RWPE2 (cell line): ENCODE data around the gene CDK1.

Experiments used
- ATAC-seq: fragments of 200-7000 bp; cut with Tn5 transposase; 3 replicates; pipeline ENCODE4 v1.9.1; 2021; ENCODE audit warnings: low read depth
- DNase-seq: peaks from one replicate; pipeline ENCODE4 v3.0.0-alpha.2; 2020; ENCODE audit warnings: low spot score
- H3K27ac ChIP-seq: fragments of 450-650 bp; 2 replicates; pipeline ENCODE4 v1.5.1; 2017; ENCODE audit warnings: mild to moderate bottlenecking; ENCODE audit not compliant: poor library complexity, severe bottlenecking
- H3K27me3 ChIP-seq: fragments of 250-450 bp; sonication (Bioruptor Pico); 2 replicates; pipeline ENCODE4 v1.5.1; 2021; ENCODE audit warnings: mild to moderate bottlenecking, moderate library complexity; ENCODE audit not compliant: insufficient read depth, poor library complexity, severe bottlenecking
- H3K36me3 ChIP-seq: fragments of 250-450 bp; sonication (Bioruptor Pico); 2 replicates; pipeline ENCODE4 v1.5.1; 2020; ENCODE audit warnings: low read depth, mild to moderate bottlenecking, moderate library complexity
- H3K4me1 ChIP-seq: fragments of 250-450 bp; sonication (Bioruptor Pico); 2 replicates; pipeline ENCODE4 v1.5.1; 2021; ENCODE audit warnings: mild to moderate bottlenecking, moderate library complexity; ENCODE audit not compliant: insufficient read depth, poor library complexity, severe bottlenecking
- H3K4me3 ChIP-seq: fragments of 250-450 bp; sonication (Bioruptor Pico); 2 replicates; pipeline ENCODE4 v1.5.1; 2021; ENCODE audit warnings: mild to moderate bottlenecking, moderate library complexity; ENCODE audit not compliant: severe bottlenecking
- H3K9me3 ChIP-seq: fragments of 250-450 bp; sonication (Bioruptor Pico); 2 replicates; pipeline ENCODE4 v1.5.1; 2021; ENCODE audit warnings: mild to moderate bottlenecking, moderate library complexity; ENCODE audit not compliant: severe bottlenecking
- CTCF ChIP-seq: fragments of 450-650 bp; IDR thresholded peaks from one replicate; pipeline ENCODE4 v1.5.1; 2017; ENCODE audit warnings: mild to moderate bottlenecking, moderate library complexity; ENCODE audit not compliant: poor library complexity, severe bottlenecking

The CDK1 gene

GRCh38 chr10:60762554-60762953 lies 15.7 kb upstream of the CDK1 start:
- no peaks in the 10 kb centered on the region for H3K27me3 ChIP-seq
- peaks cover 25% of the 10 kb centered on the region for H3K4me1 ChIP-seq
- no peak overlapping the region for H3K27ac ChIP-seq
- DNase-seq, result no peak
- no peak for TF ChIP-seq CTCF
- H3K9me3 ChIP-seq, result no peaks in the 10 kb centered on the region
- no peak for ATAC-seq
- no peak overlapping the region for H3K4me3 ChIP-seq
- H3K36me3 ChIP-seq, result no peaks in the 10 kb centered on the region

GRCh38 chr10:60767424-60767823 lies 10.9 kb upstream of the CDK1 start:
- Histone ChIP-seq H3K4me1 (peaks cover 21% of the 10 kb centered on the region), H3K9me3 (no peaks in the 10 kb centered on the region), H3K27me3 (no peaks in the 10 kb centered on the region), H3K27ac (peak overlapping the region; percentile 75), H3K4me3 (no peak overlapping the region), H3K36me3 (no peaks in the 10 kb centered on the region)
- no peak for DNase-seq
- TF ChIP-seq CTCF, result no peak
- ATAC-seq, result peak; percentile 80

- ATAC-seq, result no peak
- no peak for TF ChIP-seq CTCF
- H3K9me3 ChIP-seq, result no peaks in the 10 kb centered on the region
- no peak for DNase-seq
- H3K36me3 ChIP-seq, result no peaks in the 10 kb centered on the region
- H3K27ac ChIP-seq, result no peak overlapping the region
- H3K4me1 ChIP-seq, result peaks cover 21% of the 10 kb centered on the region
- no peak overlapping the region for H3K4me3 ChIP-seq
- H3K27me3 ChIP-seq, result no peaks in the 10 kb centered on the region
Observed at GRCh38 chr10:60769406-60769805, 8.9 kb upstream of the CDK1 start.

- Histone ChIP-seq H3K27me3 (no peaks in the 10 kb centered on the region), H3K4me1 (peaks cover 32% of the 10 kb centered on the region), H3K36me3 (peaks cover 36% of the 10 kb centered on the region), H3K4me3 (peak overlapping the region; percentile 61), H3K9me3 (no peaks in the 10 kb centered on the region), H3K27ac (peak overlapping the region; percentile 48)
- TF ChIP-seq CTCF, result no peak
- no peak for DNase-seq
- peak; percentile 4 for ATAC-seq
Observed at GRCh38 chr10:60777696-60778213, 523 bp upstream of the CDK1 start.

- Histone ChIP-seq H3K4me3 (peak overlapping the region; percentile 61), H3K4me1 (peaks cover 43% of the 10 kb centered on the region), H3K9me3 (no peaks in the 10 kb centered on the region), H3K36me3 (peaks cover 50% of the 10 kb centered on the region), H3K27me3 (no peaks in the 10 kb centered on the region), H3K27ac (peak overlapping the region; percentile 48)
- DNase-seq, result no peak
- ATAC-seq, result peak; percentile 11
- no peak for TF ChIP-seq CTCF
Observed at GRCh38 chr10:60778971-60779796, 906 bp downstream of the CDK1 start.
